Measurements from ENCODE around the gene EMILIN2. TPM values are rescaled to one million over a fixed set of nuclear protein-coding genes. Genes with fewer than 3 reads are reported as not detected.

Gene EMILIN2
- total RNA-seq, result 10 to 100 TPM in 1 of 3 donors, 1 to 10 TPM in 2; 8.4 to 25.6 (median 9.8) TPM
- total RNA-seq (2013), result 9.7 TPM

DNA sequence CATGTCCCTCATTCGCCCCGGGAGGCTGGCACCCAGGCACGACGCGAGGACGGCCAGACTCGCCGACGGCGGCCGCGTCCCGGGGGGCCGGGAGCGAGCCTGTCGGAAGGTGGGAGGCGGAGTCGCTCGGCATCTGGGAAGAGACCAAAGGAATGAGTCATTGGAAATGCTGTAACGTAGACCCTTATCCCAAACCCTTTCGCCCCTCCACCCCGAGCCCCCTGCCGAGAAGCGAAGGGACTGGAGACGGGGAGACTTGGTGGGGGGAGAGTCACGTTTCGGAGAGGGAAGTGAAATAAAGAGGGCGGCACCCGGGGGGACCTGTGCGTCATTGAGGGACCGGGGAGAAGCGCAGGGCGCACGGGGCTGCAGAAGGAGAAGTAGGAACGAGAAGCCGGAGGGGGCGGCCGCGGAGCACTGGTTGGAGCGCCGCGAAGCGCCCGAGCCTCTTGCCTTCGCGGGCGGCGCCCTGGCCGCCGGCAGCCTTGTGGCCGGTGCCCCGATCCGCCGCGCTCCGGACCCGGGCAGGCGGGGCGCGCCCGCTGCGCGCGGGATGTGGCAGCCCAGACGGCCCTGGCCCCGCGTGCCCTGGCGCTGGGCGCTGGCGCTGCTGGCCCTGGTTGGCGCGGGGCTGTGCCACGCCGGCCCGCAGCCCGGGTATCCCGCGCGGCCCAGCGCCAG lies at the start of gene EMILIN2:
EMILIN2 (plus strand) TSS at position 371 of the 681 bp plus-strand sequence; CDS start at position 554, 183 bp downstream.
- H3K4me3 Mint-ChIP-seq, result peak within 1 kb of the TSS; percentile 88
- peaks cover 53 to 58% of the 10 kb centered on the region in 2 donors for H3K27me3 Mint-ChIP-seq (ENCODE audit: low read depth in 2 of 2)
- Histone ChIP-seq H3K36me3 (ENCODE audit: control insufficient read depth, insufficient read depth, low read length) (no peaks in the 10 kb centered on the region), H3K4me3 (ENCODE audit: low read length) (peak within 1 kb of the TSS; percentile 36), H3K27me3 (ENCODE audit: control insufficient read depth, insufficient read depth, low read length) (peaks cover 35% of the 10 kb centered on the region), H3K27ac (ENCODE audit: low read length) (peak within 1 kb of the TSS; percentile 35), H3K4me1 (ENCODE audit: control insufficient read depth, insufficient read depth, low read length) (peaks cover 24% of the 10 kb centered on the region), H3K9me3 (ENCODE audit: control insufficient read depth, insufficient read depth, low read length) (no peaks in the 10 kb centered on the region)
- ATAC-seq (peak; percentile 48 to 78 (median 59)), DNase-seq (peak; percentile 37 to 47)
- no peaks in the 10 kb centered on the region for H3K36me3 Mint-ChIP-seq
- H3K4me1 Mint-ChIP-seq, result peaks cover 20 to 28% of the 10 kb centered on the region in 2 donors
- TF ChIP-seq, protein P1, sequence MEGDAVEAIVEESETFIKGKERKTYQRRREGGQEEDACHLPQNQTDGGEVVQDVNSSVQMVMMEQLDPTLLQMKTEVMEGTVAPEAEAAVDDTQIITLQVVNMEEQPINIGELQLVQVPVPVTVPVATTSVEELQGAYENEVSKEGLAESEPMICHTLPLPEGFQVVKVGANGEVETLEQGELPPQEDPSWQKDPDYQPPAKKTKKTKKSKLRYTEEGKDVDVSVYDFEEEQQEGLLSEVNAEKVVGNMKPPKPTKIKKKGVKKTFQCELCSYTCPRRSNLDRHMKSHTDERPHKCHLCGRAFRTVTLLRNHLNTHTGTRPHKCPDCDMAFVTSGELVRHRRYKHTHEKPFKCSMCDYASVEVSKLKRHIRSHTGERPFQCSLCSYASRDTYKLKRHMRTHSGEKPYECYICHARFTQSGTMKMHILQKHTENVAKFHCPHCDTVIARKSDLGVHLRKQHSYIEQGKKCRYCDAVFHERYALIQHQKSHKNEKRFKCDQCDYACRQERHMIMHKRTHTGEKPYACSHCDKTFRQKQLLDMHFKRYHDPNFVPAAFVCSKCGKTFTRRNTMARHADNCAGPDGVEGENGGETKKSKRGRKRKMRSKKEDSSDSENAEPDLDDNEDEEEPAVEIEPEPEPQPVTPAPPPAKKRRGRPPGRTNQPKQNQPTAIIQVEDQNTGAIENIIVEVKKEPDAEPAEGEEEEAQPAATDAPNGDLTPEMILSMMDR (IDR thresholded peaks at IDR 0.05), result no peak
- intact Hi-C loops (cut with micrococcal nuclease), result no loop called here
- H3K27ac Mint-ChIP-seq, result peak within 1 kb of the TSS in 1 of 2 donors; percentile 80
- no peaks in the 10 kb centered on the region for H3K9me3 Mint-ChIP-seq
- under 1% methylated on average over 77 of the region's 80 CpGs for WGBS (ENCODE audit: insufficient coverage)

DNA sequence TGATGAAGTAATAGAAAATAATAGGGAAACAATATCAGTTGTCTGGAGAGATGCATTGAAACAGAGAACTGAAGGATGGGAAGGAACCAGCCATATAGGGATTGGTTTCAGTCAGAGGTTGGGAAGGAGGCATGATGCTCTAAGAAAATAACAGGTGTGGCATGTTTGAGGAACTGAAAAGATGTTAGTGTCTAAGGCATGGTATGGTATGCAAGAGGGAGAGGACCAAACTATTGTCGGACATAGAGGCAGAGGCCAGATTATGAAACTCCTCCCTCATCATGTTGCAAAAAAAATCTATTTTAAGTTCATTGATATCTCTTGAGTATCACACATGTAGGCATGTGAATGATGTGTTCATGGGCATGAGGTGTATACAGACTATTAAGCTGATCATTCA lies 48.9 kb upstream of the EMILIN2 start:
- intact Hi-C loops (cut with micrococcal nuclease), result no loop called here

DNA sequence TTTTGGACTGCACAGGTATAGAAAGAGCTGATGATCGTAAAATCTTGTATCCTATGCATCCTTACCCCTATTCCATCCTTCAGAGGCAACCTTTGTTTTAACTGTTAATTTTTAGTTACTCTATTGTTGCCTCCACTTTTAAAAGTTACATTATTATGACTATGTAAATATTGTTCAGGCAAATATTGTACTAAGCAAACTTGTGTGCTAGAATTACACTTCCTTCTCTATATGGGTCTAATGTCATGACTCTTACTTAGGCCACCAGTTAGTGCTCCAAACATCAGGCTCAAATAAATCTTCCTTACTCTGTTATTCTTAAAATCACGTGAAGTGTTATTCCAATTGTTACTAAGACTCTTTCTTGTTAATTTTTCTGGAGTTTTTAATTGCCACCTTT lies 47.4 kb upstream of the EMILIN2 start:
- Histone ChIP-seq H3K9me3 (ENCODE audit: control insufficient read depth, insufficient read depth, low read length) (no peaks in the 10 kb centered on the region), H3K27ac (ENCODE audit: low read length) (no peak overlapping the region), H3K4me3 (ENCODE audit: low read length) (no peak overlapping the region), H3K36me3 (ENCODE audit: control insufficient read depth, insufficient read depth, low read length) (peaks cover 76% of the 10 kb centered on the region), H3K4me1 (ENCODE audit: control insufficient read depth, insufficient read depth, low read length) (no peaks in the 10 kb centered on the region), H3K27me3 (ENCODE audit: control insufficient read depth, insufficient read depth, low read length) (no peaks in the 10 kb centered on the region)
- Mint-ChIP-seq H3K36me3 (peaks cover 13% of the 10 kb centered on the region), H3K27ac (peak overlapping the region in 1 of 2 donors; percentile 14), H3K4me3 (no peak overlapping the region), H3K4me1 (peaks cover 8 to 17% of the 10 kb centered on the region in 2 donors), H3K9me3 (no peaks in the 10 kb centered on the region), H3K27me3 (ENCODE audit: low read depth in 2 of 2) (no peaks in the 10 kb centered on the region)
- TF ChIP-seq, protein P1 (IDR thresholded peaks at IDR 0.05), result no peak
- intact Hi-C loops (cut with micrococcal nuclease), result no loop called here
- ATAC-seq (no peak), DNase-seq (no peak)
- 80% methylated on average over 2 of the region's 2 CpGs for WGBS (ENCODE audit: insufficient coverage)

More for the DNA sequence above, 48.9 kb upstream of the EMILIN2 start:
- H3K4me1 ChIP-seq (ENCODE audit: control insufficient read depth, insufficient read depth, low read length), result no peaks in the 10 kb centered on the region
- WGBS (ENCODE audit: insufficient coverage), result no CpG with 5 or more reads among the region's 1 CpG
- Mint-ChIP-seq H3K36me3 (peaks cover 13% of the 10 kb centered on the region), H3K4me1 (peaks cover 9 to 18% of the 10 kb centered on the region in 2 donors), H3K27me3 (ENCODE audit: low read depth in 2 of 2) (no peaks in the 10 kb centered on the region), H3K9me3 (no peaks in the 10 kb centered on the region), H3K4me3 (no peak overlapping the region), H3K27ac (peak overlapping the region; percentile 27 to 41)
- no peak for DNase-seq
- H3K27ac ChIP-seq (ENCODE audit: low read length), result no peak overlapping the region
- H3K4me3 ChIP-seq (ENCODE audit: low read length), result no peak overlapping the region
- no peak for ATAC-seq
- no peaks in the 10 kb centered on the region for H3K27me3 ChIP-seq (ENCODE audit: control insufficient read depth, insufficient read depth, low read length)
- H3K9me3 ChIP-seq (ENCODE audit: control insufficient read depth, insufficient read depth, low read length), result no peaks in the 10 kb centered on the region
- TF ChIP-seq, protein P1 (IDR thresholded peaks at IDR 0.05), result no peak
- H3K36me3 ChIP-seq (ENCODE audit: control insufficient read depth, insufficient read depth, low read length), result peaks cover 65% of the 10 kb centered on the region
